H9 (cell line): ENCODE data around the gene USP22. TPM values are rescaled to one million over a fixed set of nuclear protein-coding genes. Genes with fewer than 3 reads are reported as not detected.

Experiments
- DNase-seq: peaks from one replicate; pipeline ENCODE4 v3.0.0-alpha.2; 2017
- H2AFZ ChIP-seq: one replicate; pipeline ENCODE4 v1.6.1; 2013; ENCODE audit warnings: mild to moderate bottlenecking, low read length, control low read depth, moderate library complexity
- H2AK5ac ChIP-seq: 2 replicates; pipeline ENCODE4 v1.6.1; 2013; ENCODE audit warnings: low read length, control low read depth, mixed read lengths; ENCODE audit not compliant: insufficient read length
- H2BK120ac ChIP-seq: one replicate; pipeline ENCODE4 v1.6.1; 2013; ENCODE audit warnings: low read depth, mild to moderate bottlenecking, low read length, control low read depth, inconsistent platforms; ENCODE audit not compliant: poor library complexity, severe bottlenecking
- H2BK12ac ChIP-seq: 2 replicates; pipeline ENCODE4 v1.6.1; 2013; ENCODE audit warnings: low read length, control low read depth, mixed read lengths, low read depth; ENCODE audit not compliant: insufficient read length
- H2BK15ac ChIP-seq: 2 replicates; pipeline ENCODE4 v1.6.1; 2013; ENCODE audit warnings: low read depth, low read length, control low read depth
- H2BK20ac ChIP-seq: one replicate; pipeline ENCODE4 v1.6.1; 2013; ENCODE audit warnings: low read depth, mild to moderate bottlenecking, low read length, control low read depth, inconsistent platforms; ENCODE audit not compliant: poor library complexity, severe bottlenecking
- H2BK5ac ChIP-seq: 2 replicates; pipeline ENCODE4 v1.6.1; 2013; ENCODE audit warnings: low read length, control low read depth, mixed read lengths; ENCODE audit not compliant: insufficient read length
- H3K14ac ChIP-seq: 2 replicates; pipeline ENCODE4 v1.6.1; 2013; ENCODE audit warnings: low read length, control low read depth; ENCODE audit not compliant: insufficient read depth
- H3K18ac ChIP-seq: 2 replicates; pipeline ENCODE4 v1.6.1; 2013; ENCODE audit warnings: low read depth, mild to moderate bottlenecking, mixed read lengths, low read length, control low read depth; ENCODE audit not compliant: insufficient read length
- H3K23ac ChIP-seq: 2 replicates; pipeline ENCODE4 v1.6.1; 2013; ENCODE audit warnings: low read length, control low read depth, mixed read lengths, low read depth; ENCODE audit not compliant: insufficient read length
- H3K23me2 ChIP-seq: 2 replicates; pipeline ENCODE4 v1.6.1; 2013; ENCODE audit warnings: low read depth, mild to moderate bottlenecking, mixed read lengths, low read length, control low read depth; ENCODE audit not compliant: insufficient read length, poor library complexity, severe bottlenecking
- H3K27ac ChIP-seq: 2 replicates; pipeline ENCODE4 v1.5.1; 2013; ENCODE audit warnings: low read length, control low read depth, mixed read lengths, low read depth; ENCODE audit not compliant: insufficient read length
- H3K27me3 ChIP-seq: 2 replicates; pipeline ENCODE4 v1.6.1; 2013; ENCODE audit warnings: low read length, control low read depth, inconsistent platforms; ENCODE audit not compliant: insufficient read depth
- H3K4ac ChIP-seq: 2 replicates; pipeline ENCODE4 v1.6.1; 2013; ENCODE audit warnings: low read depth, mild to moderate bottlenecking, control low read depth, inconsistent platforms, low read length, moderate library complexity
- H3K4me1 ChIP-seq: 2 replicates; pipeline ENCODE4 v1.6.1; 2013; ENCODE audit warnings: low read length, control low read depth, inconsistent platforms; ENCODE audit not compliant: insufficient read depth
- H3K4me2 ChIP-seq: 2 replicates; pipeline ENCODE4 v1.6.1; 2013; ENCODE audit warnings: low read length, control low read depth, mixed read lengths; ENCODE audit not compliant: insufficient read length, insufficient read depth
- H3K56ac ChIP-seq: 2 replicates; pipeline ENCODE4 v1.6.1; 2013; ENCODE audit warnings: low read depth, mild to moderate bottlenecking, mixed read lengths, low read length, control low read depth; ENCODE audit not compliant: insufficient read length
- H3K79me1 ChIP-seq: 2 replicates; pipeline ENCODE4 v1.6.1; 2013; ENCODE audit warnings: low read depth, mild to moderate bottlenecking, moderate library complexity, low read length, control low read depth, inconsistent platforms; ENCODE audit not compliant: insufficient read depth, poor library complexity, severe bottlenecking
- H3K79me2 ChIP-seq: 2 replicates; pipeline ENCODE4 v1.6.1; 2013; ENCODE audit warnings: low read length, control low read depth, inconsistent platforms; ENCODE audit not compliant: insufficient read depth
- H3K9ac ChIP-seq: 2 replicates; pipeline ENCODE4 v1.6.1; 2013; ENCODE audit warnings: low read length, control low read depth, mixed read lengths; ENCODE audit not compliant: insufficient read length; ENCODE audit errors: extremely low read depth
- H3K9me3 ChIP-seq: one replicate; pipeline ENCODE4 v1.6.1; 2013; ENCODE audit warnings: low read depth, low read length, inconsistent platforms; ENCODE audit not compliant: control insufficient read depth
- H3T11ph ChIP-seq: one replicate; pipeline ENCODE4 v1.6.1; 2013; ENCODE audit warnings: mild to moderate bottlenecking, low read length, control low read depth, inconsistent platforms
- H4K20me1 ChIP-seq: one replicate; pipeline ENCODE4 v1.6.1; 2013; ENCODE audit not compliant: control insufficient read depth, insufficient read length, insufficient read depth
- H4K5ac ChIP-seq: 2 replicates; pipeline ENCODE4 v1.6.1; 2013; ENCODE audit warnings: low read depth, mild to moderate bottlenecking, mixed read lengths, low read length, control low read depth; ENCODE audit not compliant: insufficient read length
- H4K8ac ChIP-seq: replicated peaks from 2 replicates; pipeline ENCODE4 v1.6.1; 2013; ENCODE audit warnings: low read length, control low read depth, mixed read lengths, low read depth; ENCODE audit not compliant: insufficient read length
- H4K91ac ChIP-seq: 2 replicates; pipeline ENCODE4 v1.6.1; 2013; ENCODE audit warnings: low read depth, mild to moderate bottlenecking, moderate library complexity, mixed read lengths, low read length, control low read depth; ENCODE audit not compliant: insufficient read length
- H3K27ac Mint-ChIP-seq, 3 experiments: 2 replicates in 2 of 3; 3 replicates in 1 of 3; pipeline ENCODE4 v1.8.0; 2020 to 2021; ENCODE audit warnings: mixed read lengths in 3 of 3, mild to moderate bottlenecking in 1 of 3, moderate library complexity in 1 of 3
- H3K27me3 Mint-ChIP-seq: 2 replicates; pipeline ENCODE4 v1.8.0; 2021; ENCODE audit warnings: low read depth, mild to moderate bottlenecking, moderate library complexity, mixed read lengths
- H3K36me3 Mint-ChIP-seq, 3 experiments: 2 replicates in 2 of 3; 3 replicates in 1 of 3; pipeline ENCODE4 v1.8.0; 2020 to 2021; ENCODE audit warnings: low read depth in 3 of 3, mixed read lengths in 3 of 3; ENCODE audit not compliant: insufficient read depth in 1 of 3
- H3K4me1 Mint-ChIP-seq, 2 experiments: 2 replicates each; pipeline ENCODE4 v1.8.0; 2020; ENCODE audit warnings: mixed read lengths in 2 of 2
- H3K4me3 Mint-ChIP-seq, 2 experiments: 2 replicates in 1 of 2; 3 replicates in 1 of 2; pipeline ENCODE4 v1.8.0; 2020 to 2021; ENCODE audit warnings: mild to moderate bottlenecking in 2 of 2, mixed read lengths in 2 of 2, moderate library complexity in 1 of 2
- H3K9me3 Mint-ChIP-seq, 2 experiments: 2 replicates in 1 of 2; 3 replicates in 1 of 2; pipeline ENCODE4 v1.8.0; 2020; ENCODE audit warnings: mild to moderate bottlenecking in 2 of 2, mixed read lengths in 2 of 2, moderate library complexity in 1 of 2
- WGBS: extraction: QIAGEN DNeasy Blood & Tissue Kit; methylation state at CpG from one replicate; pipeline ENCODE4 v1.1.7; 2013; ENCODE audit warnings: missing lambda C conversion rate, low lambda C conversion rate, mixed read lengths; ENCODE audit not compliant: insufficient read length; ENCODE audit errors: extremely low coverage; 5-methylcytosine and 5-hydroxymethylcytosine counted together
- total RNA-seq: library from RNA; stranded (reverse); gene quantifications from 2 replicates; pipeline ENCODE4 v1.2.1, GENCODE V29; 2021
- TF ChIP-seq, protein P1 (sequence below): fragments of 200-600 bp; sonication (generic); conservative IDR thresholded peaks from 3 replicates; pipeline ENCODE4 v1.8.0; 2021; ENCODE audit warnings: antibody characterized with exemption, mild to moderate bottlenecking

USP22 gene
- total RNA-seq, 1 experiment from 2014 or later, result 345 TPM

DNA sequence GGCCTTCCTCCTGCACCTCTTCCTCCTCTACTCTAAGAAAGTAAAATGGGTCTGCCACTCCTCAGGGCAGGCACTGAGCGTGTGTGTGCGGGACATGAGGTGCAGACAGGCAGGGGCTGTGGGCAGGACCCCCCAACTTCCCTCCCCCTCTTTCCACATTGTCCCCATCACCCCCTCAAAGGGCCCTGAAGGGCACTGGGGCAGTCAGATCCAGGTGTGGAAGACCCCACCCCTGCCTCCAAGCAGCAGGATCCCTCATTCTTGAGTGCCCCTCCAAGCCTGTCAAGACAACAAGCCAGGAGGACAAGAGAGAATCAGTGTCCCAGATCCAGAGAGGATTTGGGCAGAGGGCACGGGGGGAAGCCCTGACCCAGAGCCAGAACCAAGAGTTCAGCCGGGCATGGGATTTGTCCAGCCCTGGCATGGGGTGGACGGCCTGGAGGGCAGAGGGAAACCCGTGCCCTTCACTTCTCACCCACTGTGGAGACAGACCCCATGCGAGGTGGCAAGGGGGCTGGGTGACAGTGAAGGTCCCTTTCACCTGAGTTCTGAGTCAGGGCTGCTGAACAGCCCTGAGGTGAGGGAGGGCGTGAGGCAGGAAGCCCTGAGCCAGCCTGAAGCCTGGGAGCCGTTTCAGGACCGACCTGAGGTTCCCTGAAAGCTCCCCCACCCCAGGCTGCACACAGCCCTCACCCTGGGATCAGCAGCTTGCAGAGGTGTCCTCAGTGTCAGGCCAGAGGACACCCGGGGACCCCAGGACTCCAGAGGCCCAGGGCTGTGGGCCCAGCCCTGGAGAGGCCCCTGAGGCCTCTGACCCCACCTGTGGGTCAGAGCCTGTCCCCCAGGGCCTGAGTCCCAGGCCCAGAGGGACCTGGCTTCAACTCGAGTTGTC lies 45.8 kb downstream of the USP22 start:
- H3K36me3 Mint-ChIP-seq, result peaks cover 16 to 39% (median 24%) of the 10 kb centered on the region in 3 experiments
- H3K27ac ChIP-seq, result no peak overlapping the region

More for the DNA sequence above, 45.8 kb downstream of the USP22 start:
- H4K91ac ChIP-seq, result no peak overlapping the region
- H3K56ac ChIP-seq, result no peak overlapping the region
- no peaks in the 10 kb centered on the region for H3K9me3 ChIP-seq
- H3K27ac Mint-ChIP-seq, result peak overlapping the region in 2 of 3 experiments; percentile 64 to 81; a peak in 2 of 7 replicates
- no peaks in the 10 kb centered on the region for H3K79me2 ChIP-seq
- WGBS, result no CpG with 5 or more reads among the region's 12 CpGs
- H3K4me1 Mint-ChIP-seq, result peaks cover 31 to 32% of the 10 kb centered on the region in 2 experiments
- no peaks in the 10 kb centered on the region for H3K23me2 ChIP-seq
- no peak overlapping the region for H3K23ac ChIP-seq
- no peak overlapping the region for H2BK120ac ChIP-seq
- H4K8ac ChIP-seq, result no peak overlapping the region
- H4K20me1 ChIP-seq, result no peaks in the 10 kb centered on the region
- no peak overlapping the region for H2BK15ac ChIP-seq
- H3K9ac ChIP-seq, result no peak overlapping the region
- TF ChIP-seq, protein P1, sequence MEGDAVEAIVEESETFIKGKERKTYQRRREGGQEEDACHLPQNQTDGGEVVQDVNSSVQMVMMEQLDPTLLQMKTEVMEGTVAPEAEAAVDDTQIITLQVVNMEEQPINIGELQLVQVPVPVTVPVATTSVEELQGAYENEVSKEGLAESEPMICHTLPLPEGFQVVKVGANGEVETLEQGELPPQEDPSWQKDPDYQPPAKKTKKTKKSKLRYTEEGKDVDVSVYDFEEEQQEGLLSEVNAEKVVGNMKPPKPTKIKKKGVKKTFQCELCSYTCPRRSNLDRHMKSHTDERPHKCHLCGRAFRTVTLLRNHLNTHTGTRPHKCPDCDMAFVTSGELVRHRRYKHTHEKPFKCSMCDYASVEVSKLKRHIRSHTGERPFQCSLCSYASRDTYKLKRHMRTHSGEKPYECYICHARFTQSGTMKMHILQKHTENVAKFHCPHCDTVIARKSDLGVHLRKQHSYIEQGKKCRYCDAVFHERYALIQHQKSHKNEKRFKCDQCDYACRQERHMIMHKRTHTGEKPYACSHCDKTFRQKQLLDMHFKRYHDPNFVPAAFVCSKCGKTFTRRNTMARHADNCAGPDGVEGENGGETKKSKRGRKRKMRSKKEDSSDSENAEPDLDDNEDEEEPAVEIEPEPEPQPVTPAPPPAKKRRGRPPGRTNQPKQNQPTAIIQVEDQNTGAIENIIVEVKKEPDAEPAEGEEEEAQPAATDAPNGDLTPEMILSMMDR, result no peak
- H3K27me3 Mint-ChIP-seq, result no peaks in the 10 kb centered on the region; the same call in 1 of the 2 replicates
- no peak overlapping the region for H2AFZ ChIP-seq
- no peaks in the 10 kb centered on the region for H3K27me3 ChIP-seq
- no peak overlapping the region; the same call in 1 of the 2 replicates for H3K14ac ChIP-seq
- H4K5ac ChIP-seq, result no peak overlapping the region
- H2AK5ac ChIP-seq, result no peak overlapping the region
- H3T11ph ChIP-seq, result no peak overlapping the region
- H2BK20ac ChIP-seq, result no peak overlapping the region
- no peak overlapping the region for H3K4me2 ChIP-seq
- peaks cover 0 to 4% of the 10 kb centered on the region in 2 experiments; a peak in 3 of 5 replicates for H3K9me3 Mint-ChIP-seq
- no peak overlapping the region for H3K18ac ChIP-seq
- H3K4me1 ChIP-seq, result peaks cover 2% of the 10 kb centered on the region; the same call in 1 of the 2 replicates
- no peaks in the 10 kb centered on the region for H3K79me1 ChIP-seq
- H3K4ac ChIP-seq, result no peak overlapping the region
- no peak overlapping the region for H2BK12ac ChIP-seq
- no peak overlapping the region for H2BK5ac ChIP-seq
- H3K4me3 Mint-ChIP-seq, result no peak overlapping the region
- DNase-seq, result peak; percentile 39
